Astrocyte (in vitro differentiated cells and primary cell): ENCODE data around the gene COQ8A. TPM values are rescaled to one million over a fixed set of nuclear protein-coding genes. Genes with fewer than 3 reads are reported as not detected.

Source experiments
- DNase-seq: peaks from one replicate; pipeline ENCODE4 v3.0.0-alpha.2; 2010; ENCODE audit warnings: low read depth
- FAIRE-seq: peaks from 2 replicates; lab custom pipeline; 2011; peaks lifted over from hg19 to GRCh38; lab: Jason Lieb, UNC
- H2AFZ ChIP-seq: 2 replicates; pipeline ENCODE4 v1.6.0; 2012; ENCODE audit warnings: low read depth, low read length, inconsistent platforms
- H3K27ac ChIP-seq: 2 replicates; pipeline ENCODE4 v1.5.1; 2011; ENCODE audit warnings: low read depth, low read length, inconsistent platforms
- H3K27me3 ChIP-seq: 2 replicates; pipeline ENCODE4 v1.6.0; 2011; ENCODE audit warnings: low read length, inconsistent platforms; ENCODE audit not compliant: insufficient read depth
- H3K36me3 ChIP-seq: 2 replicates; pipeline ENCODE4 v1.5.1; 2011; ENCODE audit warnings: low read length, inconsistent platforms; ENCODE audit not compliant: insufficient read depth
- H3K4me1 ChIP-seq: 2 replicates; pipeline ENCODE4 v1.5.1; 2011; ENCODE audit warnings: low read length, inconsistent platforms; ENCODE audit not compliant: insufficient read depth
- H3K4me2 ChIP-seq: 2 replicates; pipeline ENCODE4 v1.6.0; 2012; ENCODE audit warnings: low read length, inconsistent platforms
- H3K4me3 ChIP-seq: 2 replicates; pipeline ENCODE4 v1.5.1; 2011; ENCODE audit warnings: low read depth, mild to moderate bottlenecking, low read length, inconsistent platforms; ENCODE audit not compliant: insufficient read depth
- H3K79me2 ChIP-seq: 2 replicates; pipeline ENCODE4 v1.6.0; 2012; ENCODE audit warnings: mild to moderate bottlenecking, low read length, inconsistent platforms; ENCODE audit not compliant: insufficient read depth
- H3K9ac ChIP-seq: 2 replicates; pipeline ENCODE4 v1.6.0; 2012; ENCODE audit warnings: mild to moderate bottlenecking, low read length, inconsistent platforms
- H3K9me3 ChIP-seq: 2 replicates; pipeline ENCODE4 v1.5.1; 2012; ENCODE audit warnings: low read depth, mild to moderate bottlenecking, low read length, inconsistent platforms; ENCODE audit not compliant: insufficient read depth
- H4K20me1 ChIP-seq: 2 replicates; pipeline ENCODE4 v1.6.0; 2012; ENCODE audit warnings: low read length, inconsistent platforms; ENCODE audit not compliant: insufficient read depth
- H3K27ac Mint-ChIP-seq: one replicate; pipeline ENCODE4 v1.8.0; 2021; ENCODE audit warnings: mild to moderate bottlenecking, mixed read lengths; ENCODE audit not compliant: unreplicated experiment
- H3K27me3 Mint-ChIP-seq: one replicate; pipeline ENCODE4 v1.8.0; 2021; ENCODE audit warnings: low read depth, mixed read lengths; ENCODE audit not compliant: unreplicated experiment
- H3K36me3 Mint-ChIP-seq: one replicate; pipeline ENCODE4 v1.8.0; 2021; ENCODE audit warnings: low read depth, mixed read lengths; ENCODE audit not compliant: unreplicated experiment
- H3K4me1 Mint-ChIP-seq: one replicate; pipeline ENCODE4 v1.8.0; 2021; ENCODE audit warnings: low read depth, mixed read lengths; ENCODE audit not compliant: unreplicated experiment
- H3K4me3 Mint-ChIP-seq: one replicate; pipeline ENCODE4 v1.8.0; 2021; ENCODE audit warnings: mild to moderate bottlenecking, moderate library complexity, mixed read lengths; ENCODE audit not compliant: unreplicated experiment
- H3K9me3 Mint-ChIP-seq: one replicate; pipeline ENCODE4 v1.8.0; 2021; ENCODE audit warnings: mild to moderate bottlenecking, mixed read lengths; ENCODE audit not compliant: unreplicated experiment
- CTCF ChIP-seq: IDR thresholded peaks from 2 replicates; pipeline ENCODE4 v1.5.1; 2011; ENCODE audit warnings: low read depth, mild to moderate bottlenecking, inconsistent platforms, low read length, moderate library complexity; ENCODE audit not compliant: insufficient read depth
- EZH2 ChIP-seq: IDR thresholded peaks from 2 replicates; pipeline ENCODE4 v1.6.1; 2012; ENCODE audit warnings: mild to moderate bottlenecking, low read length, inconsistent platforms; ENCODE audit not compliant: insufficient read depth
- total RNA-seq: library from RNA; stranded (reverse); gene quantifications from 2 replicates; pipeline ENCODE4 v1.2.1, GENCODE V29; 2021

Gene COQ8A
- total RNA-seq, 1 donor from 2014 or later: 8.2 TPM

GRCh38 chr1:227037121-227037520 lies 97.0 kb downstream of the COQ8A start:
- H3K27ac Mint-ChIP-seq: no peak overlapping the region
- H3K27me3 Mint-ChIP-seq: no peaks in the 10 kb centered on the region
- H3K4me2 ChIP-seq: no peak overlapping the region
- no peak overlapping the region for H3K27ac ChIP-seq
- DNase-seq (no peak), FAIRE-seq (no peak)
- H2AFZ ChIP-seq: no peak overlapping the region
- no peaks in the 10 kb centered on the region for H4K20me1 ChIP-seq
- H3K9me3 Mint-ChIP-seq: no peaks in the 10 kb centered on the region
- no peak overlapping the region for H3K9ac ChIP-seq
- H3K79me2 ChIP-seq: no peaks in the 10 kb centered on the region
- TF ChIP-seq EZH2 (no peak), CTCF (no peak)
- H3K36me3 Mint-ChIP-seq: peaks cover 12% of the 10 kb centered on the region
- no peak overlapping the region for H3K4me3 Mint-ChIP-seq
- no peaks in the 10 kb centered on the region for H3K9me3 ChIP-seq
- no peak overlapping the region for H3K4me3 ChIP-seq
- H3K36me3 ChIP-seq: peaks cover 2% of the 10 kb centered on the region
- H3K27me3 ChIP-seq: no peaks in the 10 kb centered on the region
- H3K4me1 ChIP-seq: no peaks in the 10 kb centered on the region
- H3K4me1 Mint-ChIP-seq: peaks cover 1% of the 10 kb centered on the region

Other genes starting within 250 kb of the COQ8A start
- 10.5 and 10.9 TPM in 2 replicates for gene ITPKB, start 201.0 kb upstream of the COQ8A start, total RNA-seq
- 8.9 and 12.4 TPM in 2 replicates for gene PSEN2, start 69.7 kb upstream of the COQ8A start, total RNA-seq